NCI-H1436 (cell line): ENCODE measurements around the gene IMMP2L.
"Not testable (repeated sequence)": the region's sequence is repeated elsewhere in the genome, so short reads cannot be mapped to it uniquely, and the experiment has no call there.

Experiments used
- DNase-seq: peaks from one replicate; lab custom pipeline; 2025; lab: John Stamatoyannopoulos, UW

IMMP2L gene

DNA sequence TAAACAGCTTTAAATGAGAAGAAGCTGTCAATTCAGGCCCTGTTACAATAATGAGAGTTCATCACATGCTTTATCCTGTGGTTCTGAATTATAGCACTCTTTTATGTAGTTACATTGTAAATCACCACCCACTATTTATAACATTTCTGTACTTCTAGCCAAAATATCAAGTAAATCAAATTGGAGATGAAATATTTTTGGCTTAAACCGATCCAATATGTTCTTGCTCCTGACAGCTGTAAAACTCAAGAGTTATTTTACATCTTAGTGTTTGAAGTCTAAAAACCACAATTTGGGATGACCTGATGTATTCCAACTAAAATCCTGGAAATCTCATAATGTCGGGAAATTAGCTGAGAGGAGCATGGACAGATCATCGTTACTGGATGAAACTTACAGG lies 842.6 kb downstream of the IMMP2L start:
- no peak for DNase-seq

- DNase-seq, result no peak
Measured at GRCh38 chr7:110718503-110719205, 843.6 kb downstream of the IMMP2L start.

- DNase-seq, result no peak
Measured at GRCh38 chr7:110704225-110704624, 858.1 kb downstream of the IMMP2L start.

GRCh38 chr7:110698576-110698975 lies 863.7 kb downstream of the IMMP2L start:
- no peak for DNase-seq

DNA sequence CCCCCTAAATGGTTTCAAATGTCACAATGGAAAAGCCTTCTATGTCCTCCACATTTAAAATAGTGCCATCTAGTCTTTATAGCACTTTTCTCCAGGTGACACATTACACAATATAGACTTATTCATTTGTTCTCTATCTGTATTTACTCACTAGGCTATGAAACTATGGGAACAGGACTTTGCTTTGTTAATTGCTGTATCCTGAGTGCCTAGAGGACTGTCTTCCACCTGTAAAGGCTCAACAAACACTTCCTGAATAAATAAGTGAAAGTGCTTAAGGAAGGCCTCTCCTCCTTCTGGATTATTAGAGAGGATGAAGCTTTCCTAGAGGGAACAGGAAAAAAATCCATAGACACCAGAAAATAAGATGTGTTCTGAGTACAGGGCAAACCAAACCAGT lies 868.9 kb downstream of the IMMP2L start:
- DNase-seq, result no peak

- no peak for DNase-seq
Measured at GRCh38 chr7:110688908-110689307, 873.4 kb downstream of the IMMP2L start.

GRCh38 chr7:110685899-110686298 lies 876.4 kb downstream of the IMMP2L start:
- DNase-seq, result no peak

GRCh38 chr7:110681941-110682340 lies 880.4 kb downstream of the IMMP2L start:
- no peak for DNase-seq

DNA sequence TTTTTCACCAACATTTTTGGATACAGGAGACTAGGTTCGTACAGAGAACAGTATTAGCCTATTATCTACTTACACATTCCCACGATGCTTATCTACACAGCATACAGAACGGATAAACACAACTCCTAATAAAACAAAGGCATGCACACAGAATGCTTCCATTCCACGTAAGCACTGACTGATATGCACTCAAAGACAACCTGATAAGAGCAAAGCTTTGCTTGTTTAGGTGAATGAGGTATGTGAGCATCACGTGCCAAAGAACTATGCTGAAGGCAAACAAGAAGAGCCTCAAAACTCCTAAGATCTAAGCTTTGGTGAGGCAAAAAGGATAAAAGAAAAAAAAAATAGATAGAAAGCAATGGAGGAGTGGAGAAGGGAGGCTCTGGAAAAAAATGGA lies 884.9 kb downstream of the IMMP2L start:
- no peak for DNase-seq

GRCh38 chr7:110676785-110677184 lies 885.5 kb downstream of the IMMP2L start:
- DNase-seq, result no peak

GRCh38 chr7:110675383-110676103 lies 886.7 kb downstream of the IMMP2L start:
- DNase-seq, result no peak

- no peak for DNase-seq
Measured at GRCh38 chr7:110673148-110673547, 889.1 kb downstream of the IMMP2L start.

GRCh38 chr7:110669410-110669809 lies 892.9 kb downstream of the IMMP2L start:
- DNase-seq, result no peak

GRCh38 chr7:110664803-110665202 lies 897.5 kb downstream of the IMMP2L start:
- no peak for DNase-seq

DNA sequence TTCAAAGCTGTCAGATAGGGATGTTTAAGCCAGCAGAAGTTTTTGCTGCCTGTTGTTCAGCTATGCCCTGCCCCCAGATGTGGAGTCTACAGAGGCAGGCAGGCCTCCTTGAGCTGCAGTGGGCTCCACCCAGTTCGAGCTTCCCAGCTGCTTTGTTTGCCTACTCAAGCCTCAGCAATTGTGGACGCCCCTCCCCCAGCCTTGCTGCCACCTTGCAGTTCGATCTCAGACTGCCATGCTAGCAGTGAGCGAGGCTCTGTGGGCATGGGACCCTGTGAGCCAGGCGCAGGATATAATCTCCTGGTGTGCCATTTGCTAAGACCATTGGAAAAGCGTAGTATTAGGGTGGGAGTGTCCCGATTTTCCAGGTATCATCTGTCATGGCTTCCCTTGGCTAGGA lies 901.7 kb downstream of the IMMP2L start:
- not testable (repeated sequence) for DNase-seq

GRCh38 chr7:110650328-110650727 lies 912.0 kb downstream of the IMMP2L start:
- no peak for DNase-seq

DNA sequence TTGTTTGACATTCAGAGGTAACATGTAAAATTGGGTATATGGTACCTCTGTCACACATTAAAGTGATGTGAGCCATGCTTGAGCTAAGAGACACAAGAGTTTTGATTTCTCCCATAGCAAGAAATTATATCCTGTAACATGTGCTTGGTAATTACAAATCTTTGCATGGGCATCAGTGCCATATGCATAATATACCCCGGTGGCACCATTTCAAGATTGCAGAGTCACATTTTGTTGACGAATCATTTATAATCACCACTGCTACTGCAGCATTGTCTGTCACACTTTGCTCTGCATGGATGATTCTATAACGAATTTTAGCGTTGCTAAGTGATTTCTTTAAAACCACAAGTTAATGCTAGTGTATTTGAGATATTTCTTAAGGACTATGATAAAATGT lies 915.0 kb downstream of the IMMP2L start:
- no peak for DNase-seq

- no peak for DNase-seq
Measured at GRCh38 chr7:110646804-110647203, 915.5 kb downstream of the IMMP2L start.

DNA sequence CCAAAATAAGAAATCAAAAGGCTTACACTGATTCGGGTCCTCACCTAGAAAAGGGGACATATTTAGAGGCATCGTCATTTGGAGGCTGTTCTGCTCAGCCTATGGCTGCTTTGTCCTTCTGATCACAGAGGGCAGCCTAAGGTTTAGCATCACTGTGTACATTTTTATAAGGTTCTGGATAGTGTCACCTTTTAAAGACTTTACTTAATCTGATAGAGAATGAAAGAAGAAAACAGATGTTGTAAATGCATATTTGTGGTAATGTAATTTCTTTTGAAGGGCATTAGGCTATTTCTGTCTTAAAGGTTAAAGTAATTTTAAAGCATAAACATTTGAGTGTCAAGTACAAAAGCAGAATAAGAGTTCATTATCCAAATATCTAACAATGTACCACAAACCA lies 916.7 kb downstream of the IMMP2L start:
- DNase-seq, result no peak

GRCh38 chr7:110645060-110645459 lies 917.2 kb downstream of the IMMP2L start:
- DNase-seq, result no peak

DNA sequence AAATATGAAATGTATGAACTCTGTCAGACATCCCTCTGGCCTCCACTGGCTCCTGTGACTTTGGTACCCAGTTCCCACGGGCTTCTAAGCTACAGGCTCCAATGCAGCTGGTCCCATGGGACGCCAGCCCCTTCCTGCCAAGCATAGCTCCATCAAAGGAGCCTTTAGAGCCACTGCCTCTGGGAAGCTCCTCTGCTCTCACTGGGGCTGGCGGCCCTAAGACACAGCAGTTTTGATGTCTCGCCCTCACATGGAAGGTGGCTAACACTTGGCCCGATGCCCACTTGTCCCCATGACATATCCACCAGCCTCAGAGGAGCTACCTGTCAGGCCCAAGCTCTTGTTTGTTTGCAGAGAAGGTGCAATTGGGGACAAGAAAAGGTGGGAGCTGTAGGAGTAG lies 925.0 kb downstream of the IMMP2L start:
- DNase-seq, result no peak

DNA sequence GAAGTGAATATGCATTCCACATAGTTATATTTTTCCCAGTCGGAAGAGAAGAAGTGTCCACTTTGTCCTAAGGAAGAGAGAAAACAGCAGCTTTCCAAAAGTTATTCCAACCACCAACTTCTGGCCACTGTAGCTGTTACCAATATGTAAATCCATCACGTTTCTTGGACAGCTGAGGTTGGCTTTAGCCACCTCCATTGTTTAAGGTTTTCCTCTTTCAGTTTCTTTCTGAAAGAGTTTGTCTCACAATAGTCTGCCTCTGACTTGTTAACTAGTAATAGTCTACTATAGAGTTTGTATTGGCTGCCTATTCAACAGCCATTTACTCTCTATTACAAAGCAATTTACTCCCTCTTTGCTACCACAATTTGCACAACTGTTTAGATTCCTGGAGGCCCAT lies 929.0 kb downstream of the IMMP2L start:
- DNase-seq, result no peak

DNA sequence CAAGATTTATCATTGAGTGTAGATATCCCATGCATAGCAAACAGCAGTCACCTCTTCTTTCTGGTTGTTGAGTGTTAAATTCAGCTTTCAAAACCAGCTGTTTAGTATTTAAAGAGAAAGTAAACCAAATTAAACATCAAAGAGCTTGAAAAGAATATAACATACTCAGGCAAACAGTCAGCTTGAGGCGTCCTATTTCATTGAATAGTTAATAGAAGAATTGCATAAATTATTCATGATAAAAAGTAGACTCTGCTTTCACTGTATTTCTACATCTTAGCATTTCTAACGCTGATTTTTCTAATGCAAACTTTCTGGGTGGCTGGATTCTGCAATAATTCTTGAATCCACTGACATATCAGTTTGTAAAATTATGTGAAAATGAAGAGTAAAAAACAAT lies 935.9 kb downstream of the IMMP2L start:
- DNase-seq, result no peak

GRCh38 chr7:110625294-110625693 lies 937.0 kb downstream of the IMMP2L start:
- no peak for DNase-seq
